ENCODE data around the gene LCE1B. TPM values are rescaled to one million over a fixed set of nuclear protein-coding genes. Genes with fewer than 3 reads are reported as not detected.

The LCE1B gene
- polyA plus RNA-seq, 3 donors: not detected

DNA sequence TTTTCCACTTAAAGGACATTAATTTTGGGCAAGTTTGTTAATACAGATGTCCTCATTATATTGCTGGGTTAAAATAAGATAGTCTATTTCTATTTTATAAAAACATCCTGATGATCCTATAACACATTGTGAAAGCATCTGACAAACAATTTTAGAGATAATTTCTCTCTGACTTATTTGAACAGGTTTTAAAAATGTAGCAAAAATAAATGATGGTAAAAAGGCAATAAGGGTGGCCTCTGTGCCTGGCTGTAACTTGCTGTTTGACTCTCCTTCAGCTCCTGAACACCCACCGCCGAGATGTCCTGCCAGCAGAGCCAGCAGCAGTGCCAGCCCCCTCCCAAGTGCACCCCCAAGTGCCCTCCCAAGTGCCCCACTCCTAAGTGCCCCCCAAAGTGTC, 15.4 kb downstream of the LCE1B start, which contains the start of gene LCE1A:
TSS of gene LCE1A (plus strand) at position 301 of the 400 bp plus-strand sequence. CDS start at position 301, 0 bp downstream.
- Histone ChIP-seq H3K27ac (ENCODE audit: low read depth in 1 of 2, low read length in 2 of 2) (no peak within 1 kb of the TSS), H3K9me3 (replicated peaks in 1 of 2; ENCODE audit: control insufficient read depth in 1 of 2, insufficient read depth in 1 of 2, low read length in 2 of 2) (no peaks in the 10 kb centered on the region)

DNA sequence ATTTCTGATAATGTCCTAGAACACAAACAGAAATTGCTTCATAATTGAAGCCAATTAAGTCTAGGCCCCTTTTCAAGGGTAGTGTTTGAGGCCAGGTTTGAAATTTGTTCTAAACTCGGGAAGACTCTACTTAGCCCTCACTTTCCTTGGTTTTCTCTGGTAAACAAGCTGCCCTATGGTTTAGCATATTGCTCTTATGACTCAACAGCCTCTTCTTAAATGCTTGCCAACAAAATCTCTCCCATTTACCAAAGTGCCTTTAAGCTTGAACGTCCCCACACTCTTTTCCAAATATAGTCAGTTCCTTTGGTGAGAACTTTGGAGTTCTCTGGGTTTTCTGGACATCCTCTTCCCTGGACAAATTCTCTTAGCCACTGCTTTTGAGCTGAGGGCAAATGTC, 25.1 kb downstream of the LCE1B start:
- H3K27me3 ChIP-seq (ENCODE audit: control insufficient read depth in 2 of 2, insufficient read depth in 2 of 2, low read length in 2 of 2): no peaks in the 10 kb centered on the region
- WGBS (ENCODE audit: insufficient coverage): 50% methylated on average over 1 of the region's 2 CpGs
- no peak overlapping the region for H2AFZ ChIP-seq (ENCODE audit: insufficient read depth, low read depth, low read length, poor library complexity, severe bottlenecking)
- no peak overlapping the region for H3K4me3 ChIP-seq (replicated peaks in 1 of 3; ENCODE audit: low read depth in 2 of 3, low read length in 3 of 3)
- no peaks in the 10 kb centered on the region for H3K79me2 ChIP-seq (ENCODE audit: insufficient read depth, low read length)
- no peak for TF ChIP-seq CTCF (IDR thresholded peaks at IDR 0.05)
- H3K4me2 ChIP-seq (replicated peaks; ENCODE audit: extremely low read depth, low read length, poor library complexity, severe bottlenecking): no peak overlapping the region
- H3K4me3 Mint-ChIP-seq: no peak overlapping the region
- no peak overlapping the region for H3K9ac ChIP-seq (ENCODE audit: insufficient read depth, low read length, poor library complexity, severe bottlenecking)
- H3K9me3 ChIP-seq (replicated peaks in 1 of 2; ENCODE audit: control insufficient read depth in 1 of 2, insufficient read depth in 1 of 2, low read length in 2 of 2): no peaks in the 10 kb centered on the region
- no peaks in the 10 kb centered on the region for H3K36me3 ChIP-seq (replicated peaks in 1 of 2; ENCODE audit: control insufficient read depth in 1 of 2, insufficient read depth in 2 of 2, low read length in 2 of 2)
- H3K36me3 Mint-ChIP-seq: no peaks in the 10 kb centered on the region
- peaks cover 2 to 10% (median 4%) of the 10 kb centered on the region in 3 donors for H3K27me3 Mint-ChIP-seq (ENCODE audit: low read depth in 3 of 3)
- no peaks in the 10 kb centered on the region for H3K4me1 Mint-ChIP-seq
- H3K9me3 Mint-ChIP-seq: peaks cover 0 to 23% (median 6%) of the 10 kb centered on the region in 7 donors
- no peak overlapping the region for H3K27ac Mint-ChIP-seq
- no peak overlapping the region for H3K27ac ChIP-seq (ENCODE audit: low read depth in 1 of 2, low read length in 2 of 2)
- no peaks in the 10 kb centered on the region for H3K4me1 ChIP-seq (ENCODE audit: control insufficient read depth in 1 of 2, insufficient read depth in 2 of 2, low read length in 2 of 2)
- intact Hi-C loops (cut with micrococcal nuclease): no loop called here
- H4K20me1 ChIP-seq (ENCODE audit: insufficient read depth, low read length): no peaks in the 10 kb centered on the region
- no peak for DNase-seq

More for the DNA sequence above, 15.4 kb downstream of the LCE1B start, which contains the start of gene LCE1A:
- no peaks in the 10 kb centered on the region for H3K4me1 ChIP-seq (ENCODE audit: control insufficient read depth in 1 of 2, insufficient read depth in 2 of 2, low read length in 2 of 2)
- Mint-ChIP-seq H3K4me1 (no peaks in the 10 kb centered on the region), H3K4me3 (peak within 1 kb of the TSS; percentile 21 to 39), H3K9me3 (peaks cover 0 to 10% (median 5%) of the 10 kb centered on the region in 7 donors), H3K27me3 (ENCODE audit: low read depth in 3 of 3) (peaks cover 5 to 11% (median 6%) of the 10 kb centered on the region in 3 donors), H3K27ac (no peak within 1 kb of the TSS), H3K36me3 (no peaks in the 10 kb centered on the region)
- no peaks in the 10 kb centered on the region for H3K27me3 ChIP-seq (ENCODE audit: control insufficient read depth in 2 of 2, insufficient read depth in 2 of 2, low read length in 2 of 2)
- intact Hi-C loops (cut with micrococcal nuclease): no loop called here
- no peaks in the 10 kb centered on the region for H3K36me3 ChIP-seq (replicated peaks in 1 of 2; ENCODE audit: control insufficient read depth in 1 of 2, insufficient read depth in 2 of 2, low read length in 2 of 2)
- no peak within 1 kb of the TSS for H3K4me2 ChIP-seq (replicated peaks; ENCODE audit: extremely low read depth, low read length, poor library complexity, severe bottlenecking)
- H3K79me2 ChIP-seq (ENCODE audit: insufficient read depth, low read length): no peaks in the 10 kb centered on the region
- no peak for TF ChIP-seq CTCF (IDR thresholded peaks at IDR 0.05)
- WGBS (ENCODE audit: insufficient coverage): 83% methylated on average over 2 of the region's 2 CpGs
- no peak for DNase-seq
- no peaks in the 10 kb centered on the region for H4K20me1 ChIP-seq (ENCODE audit: insufficient read depth, low read length)
- H3K4me3 ChIP-seq (replicated peaks in 1 of 3; ENCODE audit: low read depth in 2 of 3, low read length in 3 of 3): no peak within 1 kb of the TSS
- no peak within 1 kb of the TSS for H2AFZ ChIP-seq (ENCODE audit: insufficient read depth, low read depth, low read length, poor library complexity, severe bottlenecking)
- H3K9ac ChIP-seq (ENCODE audit: insufficient read depth, low read length, poor library complexity, severe bottlenecking): no peak within 1 kb of the TSS

Measured in CD14-positive monocyte (primary cell).